Mucosa of descending colon (tissue), 3 donors: Measurements from ENCODE around the gene NEDD1. TPM values are rescaled to one million over a fixed set of nuclear protein-coding genes. Genes with fewer than 3 reads are reported as not detected.

Experiments used
- ATAC-seq: fragments of 200-7000 bp; cut with Tn5 transposase; one replicate; pipeline ENCODE4 v1.9.1; 2020; ENCODE audit warnings: mild to moderate bottlenecking, moderate library complexity
- DNase-seq, 3 donors: peaks; one replicate each; pipeline ENCODE4 v3.0.0-alpha.2; 2020
- H3K36me3 ChIP-seq: fragments of 200-600 bp; one replicate; pipeline ENCODE4 v1.8.0; 2021; ENCODE audit warnings: low read depth, mild to moderate bottlenecking
- H3K4me1 ChIP-seq: fragments of 200-600 bp; one replicate; pipeline ENCODE4 v1.8.0; 2021; ENCODE audit warnings: low read depth, mild to moderate bottlenecking
- H3K4me3 ChIP-seq: fragments of 200-600 bp; one replicate; pipeline ENCODE4 v1.8.0; 2021; ENCODE audit warnings: mild to moderate bottlenecking
- H3K9me3 ChIP-seq: fragments of 200-600 bp; one replicate; pipeline ENCODE4 v1.8.0; 2021; ENCODE audit warnings: mild to moderate bottlenecking
- CTCF ChIP-seq: fragments of 200-600 bp; IDR thresholded peaks from one replicate; pipeline ENCODE4 v1.8.0; 2022; ENCODE audit warnings: antibody characterized with exemption, mild to moderate bottlenecking
- intact Hi-C, 2 donors: fragments of 100-400 bp; cut with DNase I in 1 of 2; cut with micrococcal nuclease in 1 of 2; formaldehyde crosslinking; loops; one replicate each; pipeline versions ENCODE4 v1.11.0 to v1.11.1; 2022; cut with DNase I, micrococcal nuclease
- total RNA-seq, 3 donors: library from RNA; stranded (reverse); fragmentation: NEBNext Ultra II Directional in 2 of 3; extraction: Animal tissue kit (Norgen Biotek cat#: 25700) in 2 of 3; gene quantifications; one replicate each; pipeline versions ENCODE4 v1.2.1 to v1.2.4, GENCODE V29; 2021 to 2023
- donor health status: DM: no; HTN: no; CAD: no; lungs with moderate emphysema.
- donor health status: DM: no; HTN: no; CAD: no.
- donor health status: DM: no; HTN: yes; CAD: no.

Gene NEDD1
- total RNA-seq, 3 donors from 2014 or later, result 12.0 to 17.5 (median 12.7) TPM

- TF ChIP-seq CTCF, result no peak
- Histone ChIP-seq H3K4me1 (no peaks in the 10 kb centered on the region), H3K9me3 (no peaks in the 10 kb centered on the region), H3K4me3 (no peak overlapping the region), H3K36me3 (no peaks in the 10 kb centered on the region)
- ATAC-seq, result no peak
- no peak for DNase-seq
- intact Hi-C loops, result no loop called here
Observed at GRCh38 chr12:96878704-96879103, 28.4 kb upstream of the NEDD1 start.

- H3K4me3 ChIP-seq, result no peak overlapping the region
- intact Hi-C loops, result no loop called here
- no peaks in the 10 kb centered on the region for H3K36me3 ChIP-seq
- no peak for TF ChIP-seq CTCF
- H3K9me3 ChIP-seq, result no peaks in the 10 kb centered on the region
- ATAC-seq (no peak), DNase-seq (no peak)
- no peaks in the 10 kb centered on the region for H3K4me1 ChIP-seq
Observed at GRCh38 chr12:96879301-96879700, 27.8 kb upstream of the NEDD1 start.

GRCh38 chr12:96880220-96880619 lies 26.8 kb upstream of the NEDD1 start:
- Histone ChIP-seq H3K4me3 (no peak overlapping the region), H3K9me3 (no peaks in the 10 kb centered on the region), H3K36me3 (no peaks in the 10 kb centered on the region), H3K4me1 (no peaks in the 10 kb centered on the region)
- intact Hi-C loops, result no loop called here
- no peak for TF ChIP-seq CTCF
- DNase-seq (no peak), ATAC-seq (no peak)

- ATAC-seq, result no peak
- Histone ChIP-seq H3K9me3 (no peaks in the 10 kb centered on the region), H3K4me3 (no peak overlapping the region), H3K4me1 (no peaks in the 10 kb centered on the region), H3K36me3 (no peaks in the 10 kb centered on the region)
- intact Hi-C loops, result no loop called here
- no peak for TF ChIP-seq CTCF
- no peak for DNase-seq
Observed at GRCh38 chr12:96881608-96882007, 25.4 kb upstream of the NEDD1 start.

- intact Hi-C loops, result no loop called here
Observed at GRCh38 chr12:96882862-96883261, 24.2 kb upstream of the NEDD1 start.

More at GRCh38 chr12:96882862-96883261, 24.2 kb upstream of the NEDD1 start:
- DNase-seq (no peak), ATAC-seq (no peak)
- no peak for TF ChIP-seq CTCF
- Histone ChIP-seq H3K36me3 (no peaks in the 10 kb centered on the region), H3K4me3 (no peak overlapping the region), H3K4me1 (no peaks in the 10 kb centered on the region), H3K9me3 (no peaks in the 10 kb centered on the region)
